Kidney (tissue), 14 donors: ENCODE data around the gene GPRC6A. TPM values are rescaled to one million over a fixed set of nuclear protein-coding genes. Genes with fewer than 3 reads are reported as not detected.
"Not testable (repeated sequence)": the region's sequence is repeated elsewhere in the genome, so short reads cannot be mapped to it uniquely, and the experiment has no call there.

Source experiments
- DNase-seq, 5 donors: peaks; one replicate each; pipeline ENCODE4 v3.0.0-alpha.2; 2013 to 2020
- FAIRE-seq: peaks from 2 replicates; lab custom pipeline; 2012; peaks lifted over from hg19 to GRCh38; lab: Jason Lieb, UNC
- H3K27ac ChIP-seq, 2 donors: one replicate each; pipeline ENCODE4 v1.7.0; 2013; ENCODE audit warnings: low read depth in 2 of 2, low read length in 2 of 2, inconsistent platforms in 1 of 2
- H3K27me3 ChIP-seq: one replicate; pipeline ENCODE4 v1.7.1; 2013; ENCODE audit warnings: low read length, inconsistent platforms; ENCODE audit not compliant: control insufficient read depth, insufficient read depth
- H3K36me3 ChIP-seq, 3 donors: one replicate each; pipeline versions ENCODE4 v1.7.0 to v1.7.1; 2013; ENCODE audit warnings: low read length in 3 of 3, control low read depth in 1 of 3, inconsistent platforms in 1 of 3; ENCODE audit not compliant: insufficient read depth in 3 of 3, control insufficient read depth in 2 of 3
- H3K4me1 ChIP-seq, 3 donors: one replicate each; pipeline versions ENCODE4 v1.7.0 to v1.7.1; 2013; ENCODE audit warnings: low read length in 3 of 3, inconsistent platforms in 1 of 3, low read depth in 1 of 3; ENCODE audit not compliant: control insufficient read depth in 2 of 3, insufficient read depth in 2 of 3
- H3K4me3 ChIP-seq, 3 donors: one replicate each; pipeline versions ENCODE4 v1.7.0 to v1.8.1; 2013; ENCODE audit warnings: low read length in 3 of 3, control low read depth in 1 of 3, inconsistent platforms in 1 of 3
- H3K9ac ChIP-seq, 3 donors: one replicate each; pipeline versions ENCODE4 v1.7.0 to v1.7.1; 2013; ENCODE audit warnings: low read length in 3 of 3, control low read depth in 1 of 3, inconsistent platforms in 1 of 3
- H3K9me3 ChIP-seq, 3 donors: one replicate each; pipeline versions ENCODE4 v1.7.0 to v1.7.1; 2013; ENCODE audit warnings: low read length in 3 of 3, control low read depth in 1 of 3, inconsistent platforms in 1 of 3; ENCODE audit not compliant: control insufficient read depth in 2 of 3, insufficient read depth in 1 of 3
- CTCF ChIP-seq: IDR thresholded peaks from 3 replicates; pipeline ENCODE4 v1.5.1; 2012; ENCODE audit warnings: mild to moderate bottlenecking, moderate library complexity, borderline replicate concordance; ENCODE audit not compliant: insufficient read depth; ENCODE audit errors: extremely low read depth
- intact Hi-C: fragments of 100-400 bp; cut with DNase I; formaldehyde crosslinking; loops from one replicate; pipeline ENCODE4 v1.11.1; 2022
- polyA plus RNA-seq: library from polyadenylated mRNA; stranded (reverse); fragments of 350-450 nt; fragmentation: Illumina TruSeq; extraction: RNeasy Lipid Tissue Mini Kit (QIAGEN cat#74804); gene quantifications from one replicate; pipeline ENCODE4 v1.2.3, GENCODE V29; 2014; ENCODE audit warnings: low read depth, low replicate concordance; ENCODE audit not compliant: insufficient read depth
- total RNA-seq: library from RNA; stranded (reverse); fragmentation: NEBNext Ultra II Directional; extraction: Animal tissue kit (Norgen Biotek cat#: 25700); gene quantifications from one replicate; pipeline ENCODE4 v1.2.1, GENCODE V29; 2021
- donor health status: control.
- donor health status: control.
- donor health status: control.
- donor health status: control.
- donor health status: control.
- donor health status: DM: yes; HTN: yes; CAD: no.
- donor health status: Normal renal cell carcinoma (clear cell type).

The GPRC6A gene
- total and polyA plus RNA-seq, 2 donors from 2014 or later, result 0.73 TPM; not detected in 1

- H3K4me3 ChIP-seq, result no peak overlapping the region
- no peak for FAIRE-seq
- no peak overlapping the region for H3K9ac ChIP-seq
- H3K4me1 ChIP-seq, result no peaks in the 10 kb centered on the region
- no peaks in the 10 kb centered on the region for H3K27me3 ChIP-seq
- intact Hi-C loops, result no loop called here
- no peak for TF ChIP-seq CTCF
- no peaks in the 10 kb centered on the region for H3K36me3 ChIP-seq
- DNase-seq, result no peak
- no peak overlapping the region for H3K27ac ChIP-seq
- no peaks in the 10 kb centered on the region for H3K9me3 ChIP-seq
These were observed 7.9 kb upstream of the GPRC6A start for GRCh38 chr6:116836606-116837342.

GRCh38 chr6:116834526-116834925 lies 5.6 kb upstream of the GPRC6A start:
- FAIRE-seq, intact Hi-C loops, DNase-seq, H3K27ac ChIP-seq, H3K9me3 ChIP-seq, H3K36me3 ChIP-seq, H3K9ac ChIP-seq, H3K4me1 ChIP-seq, H3K4me3 ChIP-seq, H3K27me3 ChIP-seq: not testable (repeated sequence)

GRCh38 chr6:116827561-116828240 lies 1.2 kb downstream of the GPRC6A start:
- Histone ChIP-seq H3K36me3 (no peaks in the 10 kb centered on the region), H3K27me3 (no peaks in the 10 kb centered on the region), H3K9me3 (peaks cover 0 to 5% (median 2%) of the 10 kb centered on the region in 3 donors), H3K4me3 (no peak overlapping the region), H3K9ac (no peak overlapping the region), H3K4me1 (no peaks in the 10 kb centered on the region), H3K27ac (no peak overlapping the region)
- intact Hi-C loops, result no loop called here
- FAIRE-seq (no peak), DNase-seq (no peak)
- no peak for TF ChIP-seq CTCF

GRCh38 chr6:116816336-116816735 lies 12.5 kb downstream of the GPRC6A start:
- H3K4me3 ChIP-seq, DNase-seq, H3K9me3 ChIP-seq, H3K27ac ChIP-seq, FAIRE-seq, H3K27me3 ChIP-seq, H3K9ac ChIP-seq, H3K4me1 ChIP-seq, H3K36me3 ChIP-seq, intact Hi-C loops: not testable (repeated sequence)
